ENCODE measurements around the gene ABCB11. TPM values are rescaled to one million over a fixed set of nuclear protein-coding genes. Genes with fewer than 3 reads are reported as not detected.
"Not testable (repeated sequence)": the region's sequence is repeated elsewhere in the genome, so short reads cannot be mapped to it uniquely, and the experiment has no call there.

ABCB11 gene
- polyA plus RNA-seq, 3 donors: not detected

DNA sequence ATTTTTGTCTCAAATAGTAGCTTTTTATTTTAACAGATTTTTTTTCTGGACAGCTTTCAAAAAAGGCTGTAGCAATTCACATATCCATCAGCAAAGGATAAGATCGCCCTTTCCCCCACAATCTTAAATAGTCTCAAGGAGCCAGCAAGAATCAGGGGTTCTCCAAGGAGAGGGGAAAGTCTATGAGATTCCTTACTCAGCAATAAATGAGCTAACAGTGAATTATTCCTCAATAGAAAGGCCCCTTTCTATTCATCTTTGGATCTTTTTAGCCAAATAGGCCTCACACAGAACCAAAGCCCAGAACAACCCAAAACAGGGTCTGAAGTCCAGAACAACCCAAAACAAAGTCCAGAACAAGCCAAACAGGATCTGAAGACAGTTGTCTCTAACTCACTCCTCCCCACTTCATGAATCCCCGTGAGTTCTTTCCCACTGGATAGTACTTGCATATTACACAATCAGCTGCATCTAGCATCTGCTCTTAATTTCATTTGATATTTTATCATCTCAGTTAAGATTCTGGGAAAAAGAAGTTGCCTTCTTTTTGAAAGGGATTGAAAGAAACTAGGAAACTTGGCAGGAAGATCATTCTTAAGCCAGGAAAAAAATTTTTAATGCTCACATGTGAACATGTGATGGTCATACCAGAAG is 34.9 kb upstream of the ABCB11 start:
- H2AFZ ChIP-seq (ENCODE audit: insufficient read depth, low read depth, low read length, poor library complexity, severe bottlenecking): no peak overlapping the region

GRCh38 chr2:169065422-169065821 is 34.3 kb upstream of the ABCB11 start:
- Histone ChIP-seq H4K20me1 (ENCODE audit: insufficient read depth, low read length) (no peaks in the 10 kb centered on the region), H3K4me2 (replicated peaks; ENCODE audit: extremely low read depth, low read length, poor library complexity, severe bottlenecking) (no peak overlapping the region), H3K36me3 (replicated peaks in 1 of 2; ENCODE audit: control insufficient read depth in 1 of 2, insufficient read depth in 2 of 2, low read length in 2 of 2) (no peaks in the 10 kb centered on the region), H2AFZ (ENCODE audit: insufficient read depth, low read depth, low read length, poor library complexity, severe bottlenecking) (no peak overlapping the region), H3K4me3 (replicated peaks in 1 of 3; ENCODE audit: low read depth in 2 of 3, low read length in 3 of 3) (no peak overlapping the region), H3K9me3 (replicated peaks in 1 of 2; ENCODE audit: control insufficient read depth in 1 of 2, insufficient read depth in 1 of 2, low read length in 2 of 2) (no peaks in the 10 kb centered on the region), H3K27ac (ENCODE audit: low read depth in 1 of 2, low read length in 2 of 2) (peak overlapping the region in 1 of 2 donors; percentile 90), H3K4me1 (ENCODE audit: control insufficient read depth in 1 of 2, insufficient read depth in 2 of 2, low read length in 2 of 2) (peaks cover 55 to 60% of the 10 kb centered on the region in 2 donors), H3K9ac (ENCODE audit: insufficient read depth, low read length, poor library complexity, severe bottlenecking) (no peak overlapping the region), H3K79me2 (ENCODE audit: insufficient read depth, low read length) (peaks cover 9% of the 10 kb centered on the region), H3K27me3 (ENCODE audit: control insufficient read depth in 2 of 2, insufficient read depth in 2 of 2, low read length in 2 of 2) (no peaks in the 10 kb centered on the region)
- Mint-ChIP-seq H3K4me3 (no peak overlapping the region), H3K27ac (no peak overlapping the region), H3K4me1 (peaks cover 55% of the 10 kb centered on the region), H3K27me3 (ENCODE audit: low read depth in 3 of 3) (no peaks in the 10 kb centered on the region), H3K9me3 (peaks cover 0 to 2% (median 0%) of the 10 kb centered on the region in 7 donors), H3K36me3 (no peaks in the 10 kb centered on the region)
- no peak for DNase-seq
- intact Hi-C loops (cut with micrococcal nuclease): loop anchor here in 1 of 2 donors (5.0 kb wide), 1 partner anchor 37 kb away; no protein-coding TSS in a partner anchor
- no CpG with 5 or more reads among the region's 1 CpG for WGBS (ENCODE audit: insufficient coverage)
- no peak for TF ChIP-seq CTCF (IDR thresholded peaks at IDR 0.05)

More for the DNA sequence above, 34.9 kb upstream of the ABCB11 start:
- no peaks in the 10 kb centered on the region for H3K9me3 ChIP-seq (replicated peaks in 1 of 2; ENCODE audit: control insufficient read depth in 1 of 2, insufficient read depth in 1 of 2, low read length in 2 of 2)
- H3K27me3 Mint-ChIP-seq (ENCODE audit: low read depth in 3 of 3): no peaks in the 10 kb centered on the region
- intact Hi-C loops (cut with micrococcal nuclease): loop anchor here in 1 of 2 donors (5.0 kb wide), 1 partner anchor 36 kb away; no protein-coding TSS in a partner anchor
- H3K4me2 ChIP-seq (replicated peaks; ENCODE audit: extremely low read depth, low read length, poor library complexity, severe bottlenecking): peak overlapping the region; percentile 61
- H3K9me3 Mint-ChIP-seq: peaks cover 0 to 2% (median 0%) of the 10 kb centered on the region in 7 donors
- H3K36me3 Mint-ChIP-seq: no peaks in the 10 kb centered on the region
- no peak overlapping the region for H3K4me3 Mint-ChIP-seq
- WGBS (ENCODE audit: insufficient coverage): no CpG with 5 or more reads among the region's 2 CpGs
- TF ChIP-seq CTCF (IDR thresholded peaks at IDR 0.05): no peak
- peak overlapping the region in 1 of 3 experiments; percentile 62 for H3K4me3 ChIP-seq (replicated peaks in 1 of 3; ENCODE audit: low read depth in 2 of 3, low read length in 3 of 3)
- H3K4me1 Mint-ChIP-seq: peaks cover 60% of the 10 kb centered on the region
- peak overlapping the region; percentile 77 to 93 (median 89) for H3K27ac Mint-ChIP-seq
- no peaks in the 10 kb centered on the region for H3K36me3 ChIP-seq (replicated peaks in 1 of 2; ENCODE audit: control insufficient read depth in 1 of 2, insufficient read depth in 2 of 2, low read length in 2 of 2)
- peaks cover 13% of the 10 kb centered on the region for H3K79me2 ChIP-seq (ENCODE audit: insufficient read depth, low read length)
- no peak for DNase-seq
- peaks cover 60 to 65% of the 10 kb centered on the region in 2 donors for H3K4me1 ChIP-seq (ENCODE audit: control insufficient read depth in 1 of 2, insufficient read depth in 2 of 2, low read length in 2 of 2)
- no peaks in the 10 kb centered on the region for H3K27me3 ChIP-seq (ENCODE audit: control insufficient read depth in 2 of 2, insufficient read depth in 2 of 2, low read length in 2 of 2)
- H3K27ac ChIP-seq (ENCODE audit: low read depth in 1 of 2, low read length in 2 of 2): peak overlapping the region in 1 of 2 donors; percentile 90
- H4K20me1 ChIP-seq (ENCODE audit: insufficient read depth, low read length): no peaks in the 10 kb centered on the region
- no peak overlapping the region for H3K9ac ChIP-seq (ENCODE audit: insufficient read depth, low read length, poor library complexity, severe bottlenecking)

DNA sequence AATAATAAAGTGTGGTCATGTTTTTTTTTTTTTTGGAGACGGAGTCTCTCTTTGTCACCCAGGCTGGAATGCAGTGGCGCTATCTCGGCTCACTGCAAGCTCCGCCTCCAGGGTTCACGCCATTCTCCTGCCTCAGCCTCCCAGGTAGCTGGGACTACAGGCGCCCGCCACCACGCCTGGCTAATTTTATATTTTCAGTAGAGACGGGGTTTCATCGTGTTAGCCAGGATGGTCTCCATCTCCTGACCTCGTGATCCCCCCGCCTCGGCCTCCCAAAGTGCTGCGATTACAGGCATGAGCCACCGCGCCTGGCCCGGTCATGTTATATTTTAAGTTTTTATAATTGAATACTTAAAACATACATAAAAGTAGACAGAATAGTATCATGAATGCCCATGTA is 33.1 kb upstream of the ABCB11 start:
- H3K27ac ChIP-seq (ENCODE audit: low read depth in 1 of 2, low read length in 2 of 2); H3K27me3 Mint-ChIP-seq (ENCODE audit: low read depth in 3 of 3); H2AFZ ChIP-seq (ENCODE audit: insufficient read depth, low read depth, low read length, poor library complexity, severe bottlenecking); H3K36me3 ChIP-seq (replicated peaks in 1 of 2; ENCODE audit: control insufficient read depth in 1 of 2, insufficient read depth in 2 of 2, low read length in 2 of 2); H3K79me2 ChIP-seq (ENCODE audit: insufficient read depth, low read length); DNase-seq; H3K27ac Mint-ChIP-seq; H3K9ac ChIP-seq (ENCODE audit: insufficient read depth, low read length, poor library complexity, severe bottlenecking); intact Hi-C loops (cut with micrococcal nuclease); H3K9me3 ChIP-seq (replicated peaks in 1 of 2; ENCODE audit: control insufficient read depth in 1 of 2, insufficient read depth in 1 of 2, low read length in 2 of 2); H3K9me3 Mint-ChIP-seq; H3K4me3 ChIP-seq (replicated peaks in 1 of 3; ENCODE audit: low read depth in 2 of 3, low read length in 3 of 3); H3K36me3 Mint-ChIP-seq; H3K4me3 Mint-ChIP-seq; H3K27me3 ChIP-seq (ENCODE audit: control insufficient read depth in 2 of 2, insufficient read depth in 2 of 2, low read length in 2 of 2); H3K4me2 ChIP-seq (replicated peaks; ENCODE audit: extremely low read depth, low read length, poor library complexity, severe bottlenecking); H4K20me1 ChIP-seq (ENCODE audit: insufficient read depth, low read length): not testable (repeated sequence)
- H3K4me1 ChIP-seq (ENCODE audit: control insufficient read depth in 1 of 2, insufficient read depth in 2 of 2, low read length in 2 of 2): peaks cover 43 to 48% of the 10 kb centered on the region in 2 donors
- 99% methylated on average over 9 of the region's 17 CpGs for WGBS (ENCODE audit: insufficient coverage)
- peaks cover 42% of the 10 kb centered on the region for H3K4me1 Mint-ChIP-seq

Measured in CD14-positive monocyte (primary cell).